ENCODE measurements around the gene DCLK2.
"Not testable (repeated sequence)": the region's sequence is repeated elsewhere in the genome, so short reads cannot be mapped to it uniquely, and the experiment has no call there.

Gene DCLK2

GRCh38 chr4:150155391-150155790 lies 77.1 kb downstream of the DCLK2 start:
- no peak for DNase-seq (ENCODE audit: low read depth)
- no peak for TF ChIP-seq CTCF (IDR thresholded peaks at IDR 0.05; ENCODE audit: low read depth, low read length)
- TF ChIP-seq MAX (IDR thresholded peaks at IDR 0.05; ENCODE audit: low read depth, low read length) = no peak
- no peak for TF ChIP-seq POLR2A (IDR thresholded peaks at IDR 0.05; ENCODE audit: extremely low read depth, insufficient read length)
- TF ChIP-seq MYC (IDR thresholded peaks at IDR 0.05; ENCODE audit: low read depth, low read length) = no peak
- H3K4me3 ChIP-seq (ENCODE audit: low read depth, low read length) = no peak overlapping the region

- H3K4me3 ChIP-seq (ENCODE audit: low read depth, low read length) = no peak overlapping the region
- TF ChIP-seq CTCF (IDR thresholded peaks at IDR 0.05; ENCODE audit: low read depth, low read length) (no peak), MYC (IDR thresholded peaks at IDR 0.05; ENCODE audit: low read depth, low read length) (no peak), POLR2A (IDR thresholded peaks at IDR 0.05; ENCODE audit: extremely low read depth, insufficient read length) (no peak), MAX (IDR thresholded peaks at IDR 0.05; ENCODE audit: low read depth, low read length) (no peak)
- DNase-seq (ENCODE audit: low read depth) = no peak
These were observed 78.3 kb downstream of the DCLK2 start for GRCh38 chr4:150156543-150156942.

- no peak for DNase-seq (ENCODE audit: low read depth)
- H3K4me3 ChIP-seq (ENCODE audit: low read depth, low read length) = no peak overlapping the region
- no peak for TF ChIP-seq MAX (IDR thresholded peaks at IDR 0.05; ENCODE audit: low read depth, low read length)
These were observed 79.8 kb downstream of the DCLK2 start for GRCh38 chr4:150158041-150158440.

GRCh38 chr4:150160473-150160872 lies 82.2 kb downstream of the DCLK2 start:
- TF ChIP-seq POLR2A (IDR thresholded peaks at IDR 0.05; ENCODE audit: extremely low read depth, insufficient read length) = no peak
- TF ChIP-seq MAX (IDR thresholded peaks at IDR 0.05; ENCODE audit: low read depth, low read length) = no peak
- no peak for TF ChIP-seq MYC (IDR thresholded peaks at IDR 0.05; ENCODE audit: low read depth, low read length)
- no peak for TF ChIP-seq CTCF (IDR thresholded peaks at IDR 0.05; ENCODE audit: low read depth, low read length)
- no peak overlapping the region for H3K4me3 ChIP-seq (ENCODE audit: low read depth, low read length)
- no peak for DNase-seq (ENCODE audit: low read depth)

- TF ChIP-seq MYC (IDR thresholded peaks at IDR 0.05; ENCODE audit: low read depth, low read length) = no peak
- TF ChIP-seq MAX (IDR thresholded peaks at IDR 0.05; ENCODE audit: low read depth, low read length) = no peak
- no peak for TF ChIP-seq POLR2A (IDR thresholded peaks at IDR 0.05; ENCODE audit: extremely low read depth, insufficient read length)
- no peak for TF ChIP-seq CTCF (IDR thresholded peaks at IDR 0.05; ENCODE audit: low read depth, low read length)
- no peak overlapping the region for H3K4me3 ChIP-seq (ENCODE audit: low read depth, low read length)
- DNase-seq (ENCODE audit: low read depth) = no peak
These were observed 82.9 kb downstream of the DCLK2 start for GRCh38 chr4:150161109-150161508.

- not testable (repeated sequence) for DNase-seq (ENCODE audit: low read depth); H3K4me3 ChIP-seq (ENCODE audit: low read depth, low read length)
These were observed 83.8 kb downstream of the DCLK2 start for GRCh38 chr4:150162020-150162419.

GRCh38 chr4:150164055-150164454 lies 85.8 kb downstream of the DCLK2 start:
- H3K4me3 ChIP-seq (ENCODE audit: low read depth, low read length) = no peak overlapping the region
- DNase-seq (ENCODE audit: low read depth) = no peak
- no peak for TF ChIP-seq MAX (IDR thresholded peaks at IDR 0.05; ENCODE audit: low read depth, low read length)
- TF ChIP-seq POLR2A (IDR thresholded peaks at IDR 0.05; ENCODE audit: extremely low read depth, insufficient read length) = no peak
- TF ChIP-seq MYC (IDR thresholded peaks at IDR 0.05; ENCODE audit: low read depth, low read length) = no peak
- TF ChIP-seq CTCF (IDR thresholded peaks at IDR 0.05; ENCODE audit: low read depth, low read length) = no peak
